HFFc6 (cell line): Measurements from ENCODE around the gene GALNT17. TPM values are rescaled to one million over a fixed set of nuclear protein-coding genes. Genes with fewer than 3 reads are reported as not detected.
"Not testable (repeated sequence)": the region's sequence is repeated elsewhere in the genome, so short reads cannot be mapped to it uniquely, and the experiment has no call there.

Source experiments
- DNase-seq: peaks from one replicate; pipeline ENCODE4 v3.0.0-alpha.2; 2018
- H3K27ac Mint-ChIP-seq: 2 replicates; pipeline ENCODE4 v1.8.0; 2020; ENCODE audit warnings: mild to moderate bottlenecking, mixed read lengths
- H3K27me3 Mint-ChIP-seq: 2 replicates; pipeline ENCODE4 v1.8.0; 2021; ENCODE audit warnings: mild to moderate bottlenecking, moderate library complexity, mixed read lengths; ENCODE audit not compliant: insufficient read depth
- H3K36me3 Mint-ChIP-seq: 2 replicates; pipeline ENCODE4 v1.8.0; 2021; ENCODE audit warnings: low read depth, mixed read lengths
- H3K4me1 Mint-ChIP-seq: 2 replicates; pipeline ENCODE4 v1.8.0; 2020; ENCODE audit warnings: low read depth, mixed read lengths
- H3K4me3 Mint-ChIP-seq: 2 replicates; pipeline ENCODE4 v1.8.0; 2020; ENCODE audit warnings: mild to moderate bottlenecking, moderate library complexity, mixed read lengths
- H3K9me3 Mint-ChIP-seq: 2 replicates; pipeline ENCODE4 v1.8.0; 2020; ENCODE audit warnings: mild to moderate bottlenecking, mixed read lengths
- CTCF ChIP-seq: fragments of 200-600 bp; sonication (generic); IDR thresholded peaks from 2 replicates; pipeline ENCODE4 v1.5.0; 2021; ENCODE audit warnings: antibody characterized with exemption, mild to moderate bottlenecking
- total RNA-seq, 6 experiments: library from RNA; stranded (reverse); fragmentation: NEBNext Ultra II Directional; extraction: Animal tissue kit (Norgen Biotek cat#: 25700); gene quantifications; 2 replicates in 1 of 6; 3 replicates in 5 of 6; pipeline ENCODE4 v1.2.3, GENCODE V29; 2021

Gene GALNT17
- total RNA-seq, 6 experiments from 2014 or later: not detected

GRCh38 chr7:71591876-71592275 is 459.9 kb downstream of the GALNT17 start:
- H3K4me1 Mint-ChIP-seq: no peaks in the 10 kb centered on the region
- H3K36me3 Mint-ChIP-seq: peaks cover 4% of the 10 kb centered on the region; the same call in 1 of the 2 replicates
- H3K27me3 Mint-ChIP-seq: no peaks in the 10 kb centered on the region
- H3K27ac Mint-ChIP-seq: no peak overlapping the region
- no peak overlapping the region for H3K4me3 Mint-ChIP-seq
- no peak for DNase-seq
- TF ChIP-seq CTCF: no peak
- H3K9me3 Mint-ChIP-seq: peaks cover 62% of the 10 kb centered on the region

- not testable (repeated sequence) for H3K4me3 Mint-ChIP-seq, H3K36me3 Mint-ChIP-seq, H3K4me1 Mint-ChIP-seq, H3K27me3 Mint-ChIP-seq, DNase-seq, H3K27ac Mint-ChIP-seq
- peaks cover 59% of the 10 kb centered on the region for H3K9me3 Mint-ChIP-seq
These were observed 460.4 kb downstream of the GALNT17 start for GRCh38 chr7:71592388-71592787.

- DNase-seq: no peak
- no peak overlapping the region for H3K4me3 Mint-ChIP-seq
- TF ChIP-seq CTCF: no peak
- no peak overlapping the region for H3K27ac Mint-ChIP-seq
- no peaks in the 10 kb centered on the region for H3K4me1 Mint-ChIP-seq
- no peaks in the 10 kb centered on the region for H3K27me3 Mint-ChIP-seq
- peaks cover 63% of the 10 kb centered on the region for H3K9me3 Mint-ChIP-seq
- H3K36me3 Mint-ChIP-seq: peaks cover 4% of the 10 kb centered on the region; the same call in 1 of the 2 replicates
These were observed 462.8 kb downstream of the GALNT17 start for GRCh38 chr7:71594736-71595135.

GRCh38 chr7:71595176-71595575 is 463.2 kb downstream of the GALNT17 start:
- Mint-ChIP-seq H3K27me3 (no peaks in the 10 kb centered on the region), H3K27ac (no peak overlapping the region), H3K4me3 (no peak overlapping the region), H3K36me3 (peaks cover 4% of the 10 kb centered on the region; the same call in 1 of the 2 replicates), H3K4me1 (no peaks in the 10 kb centered on the region), H3K9me3 (peaks cover 63% of the 10 kb centered on the region)
- no peak for TF ChIP-seq CTCF
- no peak for DNase-seq

- no peak for TF ChIP-seq CTCF
- no peak for DNase-seq
- no peak overlapping the region for H3K4me3 Mint-ChIP-seq
- H3K4me1 Mint-ChIP-seq: no peaks in the 10 kb centered on the region
- H3K36me3 Mint-ChIP-seq: no peaks in the 10 kb centered on the region
- H3K27ac Mint-ChIP-seq: no peak overlapping the region
- no peaks in the 10 kb centered on the region; the same call in 1 of the 2 replicates for H3K27me3 Mint-ChIP-seq
- peaks cover 67% of the 10 kb centered on the region for H3K9me3 Mint-ChIP-seq
These were observed 466.6 kb downstream of the GALNT17 start for GRCh38 chr7:71598553-71598952.

- H3K4me3 Mint-ChIP-seq: no peak overlapping the region
These were observed 469.9 kb downstream of the GALNT17 start for GRCh38 chr7:71601851-71602250.

More at GRCh38 chr7:71601851-71602250, 469.9 kb downstream of the GALNT17 start:
- Mint-ChIP-seq H3K27me3 (no peaks in the 10 kb centered on the region; the same call in 1 of the 2 replicates), H3K9me3 (peaks cover 43% of the 10 kb centered on the region), H3K27ac (no peak overlapping the region), H3K4me1 (no peaks in the 10 kb centered on the region), H3K36me3 (no peaks in the 10 kb centered on the region)
- no peak for TF ChIP-seq CTCF
- DNase-seq: no peak
